ENCODE results near the gene GTF2F1. TPM values are rescaled to one million over a fixed set of nuclear protein-coding genes. Genes with fewer than 3 reads are reported as not detected.
"Not testable (repeated sequence)": the region's sequence is repeated elsewhere in the genome, so short reads cannot be mapped to it uniquely, and the experiment has no call there.

GTF2F1 gene
- total RNA-seq, 1 donor from 2014 or later, result 36.0 TPM

GRCh38 chr19:6355321-6356040 is 37.5 kb downstream of the GTF2F1 start:
- not testable (repeated sequence) for DNase-seq

DNA sequence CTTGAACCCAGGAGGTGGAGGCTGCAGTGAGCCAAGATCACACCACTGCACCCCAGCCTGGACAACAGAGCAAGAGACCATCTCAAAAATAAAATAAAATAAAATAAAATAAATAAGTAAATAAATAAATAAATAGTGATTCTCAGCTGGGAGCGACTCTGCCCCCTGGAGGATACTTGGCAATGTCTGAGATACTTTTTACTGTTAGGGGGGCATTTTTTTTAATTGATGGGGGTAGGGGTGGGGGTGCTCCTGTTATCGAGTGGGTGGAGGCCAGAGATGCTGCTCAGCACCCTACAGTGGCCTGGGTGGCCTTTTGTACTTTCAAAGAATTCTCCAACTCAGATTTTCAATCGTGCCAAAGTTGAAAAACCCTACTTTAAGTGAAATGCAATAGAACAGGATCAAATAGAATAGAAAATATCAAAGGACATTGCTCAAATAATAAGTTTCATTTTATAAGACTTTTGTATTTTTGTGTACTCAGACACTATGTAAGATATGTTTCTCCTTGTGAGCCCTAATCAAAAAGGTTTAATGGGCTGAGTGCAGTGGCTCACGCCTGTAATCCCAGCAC is 38.8 kb downstream of the GTF2F1 start:
- DNase-seq, result no peak

DNA sequence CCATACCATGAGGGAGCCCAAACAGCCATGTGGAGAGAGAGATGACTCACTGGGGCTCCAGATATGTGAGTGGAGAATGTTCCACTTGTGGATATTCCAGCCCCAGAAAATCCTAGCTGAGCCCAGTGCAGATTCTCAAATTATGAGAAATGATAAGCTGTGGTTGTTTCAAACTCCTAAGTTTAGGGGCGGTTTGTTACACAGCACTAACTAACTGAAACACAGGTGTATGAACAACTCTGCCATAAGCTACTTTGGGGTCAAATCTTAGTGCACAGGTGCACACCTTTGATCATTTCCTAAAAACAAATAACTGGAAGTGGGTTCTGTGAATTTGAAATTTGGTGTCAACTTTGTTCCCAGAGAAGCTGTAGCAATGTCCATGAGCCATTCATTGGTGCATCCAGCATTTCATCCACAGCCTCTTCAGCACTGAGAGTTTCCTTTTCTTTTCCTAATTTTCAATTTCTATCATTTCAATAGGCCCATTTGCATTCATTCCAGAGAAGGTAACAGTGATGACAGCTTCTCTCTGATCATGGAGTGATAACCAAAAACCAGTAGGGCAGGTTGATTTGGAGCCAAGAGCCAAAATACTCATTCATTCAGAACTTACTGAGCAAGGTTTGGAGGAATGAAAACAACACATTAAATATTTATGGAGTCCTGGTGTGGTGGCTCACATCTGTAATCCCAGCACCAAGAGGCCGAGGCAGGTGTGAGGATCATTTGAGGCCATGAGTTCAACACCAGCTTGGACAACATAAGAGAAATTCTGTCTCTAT is 40.4 kb downstream of the GTF2F1 start:
- DNase-seq, result no peak

DNA sequence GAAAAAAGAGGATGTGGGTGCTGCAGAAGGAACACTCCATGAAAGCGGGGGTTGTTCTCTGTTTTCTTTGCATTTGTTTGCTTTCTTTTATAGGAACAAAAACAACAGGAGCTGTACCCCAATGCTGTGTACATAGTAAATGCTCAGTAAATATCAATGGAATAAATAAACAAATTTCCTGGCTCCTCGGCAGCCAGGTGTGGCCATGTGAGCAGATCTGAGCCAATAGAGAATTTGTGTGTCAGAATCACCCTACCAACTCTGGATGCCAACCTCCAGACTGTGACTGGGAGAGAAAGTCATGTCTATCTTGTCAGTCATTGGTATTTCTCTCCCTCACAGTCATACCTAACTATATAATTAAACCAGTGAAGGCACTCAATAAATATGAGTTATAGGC is 42.3 kb downstream of the GTF2F1 start:
- DNase-seq, result no peak

GRCh38 chr19:6349271-6349670 is 43.7 kb downstream of the GTF2F1 start:
- not testable (repeated sequence) for DNase-seq

GRCh38 chr19:6343462-6343861 is 49.5 kb downstream of the GTF2F1 start:
- DNase-seq, result no peak

GRCh38 chr19:6340493-6341201 is 52.3 kb downstream of the GTF2F1 start:
- no peak for DNase-seq

DNA sequence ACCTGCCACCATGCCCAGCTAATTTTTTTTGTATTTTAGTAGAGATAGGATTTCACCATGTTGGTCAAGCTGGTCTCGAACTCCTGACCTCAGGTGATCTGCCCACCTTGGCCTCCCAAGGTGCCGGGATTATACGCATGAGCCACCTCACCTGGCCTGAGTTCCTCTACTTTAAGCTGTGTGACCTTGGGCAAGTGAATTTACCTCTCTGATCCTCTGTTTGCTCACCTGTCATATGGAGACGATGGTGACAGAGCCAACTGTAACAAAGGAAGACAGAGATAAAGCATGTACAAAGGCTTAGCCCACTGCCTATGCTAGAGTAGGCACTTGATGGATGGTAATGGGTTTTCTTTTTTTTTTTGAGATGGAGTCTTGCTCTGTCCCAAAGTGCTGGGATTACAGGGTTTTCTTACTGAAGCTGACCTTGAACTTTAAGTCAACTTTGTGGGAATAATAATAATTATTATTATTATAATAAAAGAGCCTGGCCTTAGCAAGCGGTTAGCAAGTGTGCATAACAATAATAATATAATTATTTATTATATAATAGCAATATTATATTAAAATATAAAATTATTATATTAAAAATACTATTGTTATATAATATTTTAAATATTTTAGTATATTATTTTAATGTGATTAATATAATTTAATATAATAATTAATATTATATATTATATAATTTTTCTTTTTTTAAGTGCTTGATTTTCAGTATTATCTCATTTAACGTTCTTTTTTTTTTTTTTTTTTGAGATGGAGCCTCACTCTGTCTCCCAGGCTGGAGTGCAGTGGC is 58.3 kb downstream of the GTF2F1 start:
- no peak for DNase-seq

DNA sequence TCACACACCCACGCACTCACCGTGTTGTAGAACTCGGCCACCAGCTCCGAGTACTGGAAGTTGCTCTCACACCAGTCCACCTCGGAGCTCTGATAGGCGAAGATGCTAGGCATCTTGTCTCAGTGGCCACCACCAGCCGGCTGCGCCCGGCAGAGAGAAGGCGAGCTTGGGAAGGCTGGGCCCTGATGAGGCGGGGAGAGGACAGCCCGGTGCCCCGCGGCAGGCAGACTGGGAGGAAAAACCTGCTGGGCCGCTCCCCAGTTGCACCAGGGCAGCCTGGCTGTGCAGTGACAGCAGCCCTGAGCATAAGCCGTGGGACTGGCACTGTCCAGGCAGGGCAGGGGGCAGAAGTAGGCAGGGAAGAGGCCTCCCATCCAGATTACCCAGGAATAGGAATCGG is 59.5 kb downstream of the GTF2F1 start, which contains the start of gene ACER1:
Gene ACER1 (minus strand): TSS at position 174 of the 400 bp plus-strand sequence. CDS start 61 bp downstream, at position 113.
- DNase-seq, result no peak

Small RNA genes within 50 kb of the gene (small RNA-seq; reads per million reads assigned to genes)
- gene MIR6790, result not detected
- gene MIR6885, result not detected

Other genes with a start within 250 kb of the GTF2F1 start
- 8.6 TPM for gene MLLT1, start 113.2 kb downstream of the GTF2F1 start, total RNA-seq
- gene ACER1, start 59.6 kb downstream of the GTF2F1 start, total RNA-seq, result not detected
- 28.2 TPM for gene CLPP, start 31.6 kb downstream of the GTF2F1 start, total RNA-seq
- gene ALKBH7, start 20.4 kb downstream of the GTF2F1 start, total RNA-seq, result 21.2 TPM
- gene PSPN, start 17.2 kb downstream of the GTF2F1 start, total RNA-seq, result 3.6 TPM
- 73.6 TPM for gene KHSRP, start 31.6 kb upstream of the GTF2F1 start, total RNA-seq
- gene SLC25A41, start 40.6 kb upstream of the GTF2F1 start, total RNA-seq, result 1.6 TPM
- gene SLC25A23, start 66.6 kb upstream of the GTF2F1 start, total RNA-seq, result 42.6 TPM
- gene CRB3, start 71.1 kb upstream of the GTF2F1 start, total RNA-seq, result not detected
- gene DENND1C, start 88.6 kb upstream of the GTF2F1 start, total RNA-seq, result not detected
- gene TUBB4A, start 109.1 kb upstream of the GTF2F1 start, total RNA-seq, result 135 TPM
- 2.2 TPM for gene TNFSF9, start 137.9 kb upstream of the GTF2F1 start, total RNA-seq
- not detected for gene CD70, start 198.0 kb upstream of the GTF2F1 start, total RNA-seq